ENCODE results near the gene CNGA4.
"Not testable (repeated sequence)": the region's sequence is repeated elsewhere in the genome, so short reads cannot be mapped to it uniquely, and the experiment has no call there.

The CNGA4 gene

DNA sequence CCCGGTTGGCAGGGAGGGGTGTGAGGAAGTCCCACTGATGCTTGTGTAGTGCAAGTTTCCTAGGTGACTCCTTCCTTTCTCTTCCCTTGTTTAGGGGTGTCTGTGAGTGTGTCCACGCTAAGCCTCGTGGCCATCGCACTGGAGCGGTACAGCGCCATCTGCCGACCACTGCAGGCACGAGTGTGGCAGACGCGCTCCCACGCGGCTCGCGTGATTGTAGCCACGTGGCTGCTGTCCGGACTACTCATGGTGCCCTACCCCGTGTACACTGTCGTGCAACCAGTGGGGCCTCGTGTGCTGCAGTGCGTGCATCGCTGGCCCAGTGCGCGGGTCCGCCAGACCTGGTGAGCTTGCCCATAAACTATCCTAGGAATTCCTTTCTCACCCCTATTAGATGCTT, 31.1 kb downstream of the CNGA4 start:
- DNase-seq = peak; percentile 7

DNA sequence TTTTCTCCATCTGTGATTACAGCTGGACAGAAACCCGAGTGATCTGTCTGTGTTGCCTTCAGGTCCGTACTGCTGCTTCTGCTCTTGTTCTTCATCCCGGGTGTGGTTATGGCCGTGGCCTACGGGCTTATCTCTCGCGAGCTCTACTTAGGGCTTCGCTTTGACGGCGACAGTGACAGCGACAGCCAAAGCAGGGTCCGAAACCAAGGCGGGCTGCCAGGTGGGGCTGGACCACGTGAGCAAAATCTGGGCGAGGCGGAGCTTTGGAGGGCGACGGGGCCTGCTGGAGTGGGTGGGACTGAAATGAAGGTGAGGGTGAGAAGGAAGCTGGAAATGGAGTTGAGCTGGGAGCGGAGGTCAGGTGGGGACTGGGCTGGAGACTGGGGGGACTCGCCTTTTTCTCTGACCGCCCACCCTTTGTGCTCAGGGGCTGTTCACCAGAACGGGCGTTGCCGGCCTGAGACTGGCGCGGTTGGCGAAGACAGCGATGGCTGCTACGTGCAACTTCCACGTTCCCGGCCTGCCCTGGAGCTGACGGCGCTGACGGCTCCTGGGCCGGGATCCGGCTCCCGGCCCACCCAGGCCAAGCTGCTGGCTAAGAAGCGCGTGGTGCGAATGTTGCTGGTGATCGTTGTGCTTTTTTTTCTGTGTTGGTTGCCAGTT, 31.8 kb downstream of the CNGA4 start:
- DNase-seq = no peak

DNA sequence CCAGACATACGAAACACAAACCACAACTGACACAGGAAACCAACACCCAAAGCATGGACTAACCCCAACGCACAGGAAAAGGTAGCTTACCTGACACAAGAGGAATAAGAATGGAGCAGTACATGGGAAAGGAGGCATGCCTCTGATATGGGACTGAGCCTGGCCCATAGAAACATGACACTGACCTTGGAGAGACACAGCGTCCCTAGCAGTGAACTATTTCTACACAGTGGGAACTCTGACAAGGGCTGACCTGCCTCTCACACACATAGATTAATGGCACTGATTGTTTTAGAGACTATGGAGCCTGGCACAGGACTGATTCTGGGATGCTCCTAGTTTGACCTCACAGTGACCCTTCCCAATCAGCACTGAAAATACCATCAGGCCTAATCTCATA, 32.7 kb downstream of the CNGA4 start:
- no peak for DNase-seq

DNA sequence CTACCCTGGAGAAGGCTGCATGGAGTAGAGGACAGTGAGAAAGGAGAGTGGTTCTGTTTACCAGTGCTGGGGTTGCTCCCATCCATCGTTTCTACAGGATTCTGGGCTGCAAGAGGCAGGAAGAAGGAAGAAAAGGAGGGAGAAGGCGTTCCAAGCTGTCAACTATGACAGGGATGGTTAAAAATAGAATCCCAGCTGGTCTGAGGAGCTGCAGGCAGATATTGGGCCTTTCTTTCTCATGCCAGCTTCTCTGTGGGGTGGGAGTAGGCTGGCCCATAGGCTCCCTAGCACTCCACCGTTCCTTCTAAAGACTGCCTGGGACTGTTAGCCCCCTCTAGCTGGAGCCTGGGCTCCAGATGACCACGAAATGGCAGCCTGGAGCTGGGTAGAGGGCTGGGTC, 34.3 kb downstream of the CNGA4 start:
- no peak for DNase-seq

DNA sequence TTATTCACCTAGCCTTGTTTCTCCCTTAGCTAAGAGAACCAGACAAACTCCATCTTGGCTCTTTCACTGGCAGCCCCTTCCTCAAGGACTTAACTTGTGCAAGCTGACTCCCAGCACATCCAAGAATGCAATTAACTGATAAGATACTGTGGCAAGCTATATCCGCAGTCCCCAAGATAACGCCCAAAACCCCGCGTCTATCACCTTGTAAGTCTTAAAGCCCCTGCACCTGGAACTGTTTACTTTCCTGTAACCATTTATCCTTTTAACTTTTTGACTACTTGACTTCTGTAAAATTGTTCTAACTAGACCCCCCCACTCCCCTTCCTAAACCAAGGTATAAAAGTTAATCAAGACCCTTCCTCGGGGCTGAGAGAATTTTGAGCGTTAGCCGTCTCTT, 41.9 kb downstream of the CNGA4 start:
- not testable (repeated sequence) for DNase-seq

DNA sequence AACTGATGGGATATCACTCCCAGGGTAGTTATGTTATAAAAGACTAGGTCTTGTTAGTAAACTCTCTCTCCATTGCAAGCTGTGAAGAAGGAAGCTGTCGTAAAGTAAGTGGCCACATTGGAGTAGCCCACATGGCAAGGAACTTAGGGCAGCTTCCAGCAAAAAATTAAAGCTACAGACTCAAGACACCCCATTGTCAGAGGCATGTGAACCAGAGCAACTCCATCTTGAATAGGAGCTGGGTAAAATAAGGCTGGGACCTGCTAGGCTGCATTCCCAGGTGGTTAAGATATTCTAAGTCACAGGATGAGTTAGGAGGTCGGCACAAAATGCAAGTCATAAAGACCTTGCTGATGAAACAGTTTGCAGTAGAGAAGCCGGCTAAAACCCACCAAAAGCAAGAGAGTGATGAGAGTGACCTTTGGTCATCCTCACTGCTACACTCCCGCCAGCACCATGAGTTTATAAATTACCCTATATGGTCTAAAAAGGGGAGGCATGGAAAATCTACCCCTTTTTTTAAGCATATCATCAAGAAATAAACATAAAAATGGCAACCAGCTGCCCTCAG, 44.6 kb downstream of the CNGA4 start:
- DNase-seq = no peak

DNA sequence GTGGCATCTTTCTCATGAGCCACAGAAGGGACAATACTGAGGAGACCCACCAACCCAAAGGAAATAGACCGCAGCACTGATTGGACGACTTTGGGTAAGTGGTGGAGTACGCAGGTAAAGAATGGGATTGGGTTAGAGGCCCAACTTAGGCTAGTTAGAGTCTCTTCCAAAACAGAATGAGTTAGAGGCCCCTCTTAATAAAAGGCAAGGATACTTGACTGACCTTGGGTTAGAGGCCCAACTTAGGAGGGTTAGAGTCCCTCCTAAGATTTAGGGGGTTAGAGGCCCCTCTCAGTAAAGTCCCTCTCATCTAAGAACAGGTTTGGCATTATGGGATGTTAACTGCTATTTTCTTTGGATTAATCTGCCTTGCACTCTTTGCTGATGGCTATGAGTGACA, 45.4 kb downstream of the CNGA4 start:
- DNase-seq = no peak

DNA sequence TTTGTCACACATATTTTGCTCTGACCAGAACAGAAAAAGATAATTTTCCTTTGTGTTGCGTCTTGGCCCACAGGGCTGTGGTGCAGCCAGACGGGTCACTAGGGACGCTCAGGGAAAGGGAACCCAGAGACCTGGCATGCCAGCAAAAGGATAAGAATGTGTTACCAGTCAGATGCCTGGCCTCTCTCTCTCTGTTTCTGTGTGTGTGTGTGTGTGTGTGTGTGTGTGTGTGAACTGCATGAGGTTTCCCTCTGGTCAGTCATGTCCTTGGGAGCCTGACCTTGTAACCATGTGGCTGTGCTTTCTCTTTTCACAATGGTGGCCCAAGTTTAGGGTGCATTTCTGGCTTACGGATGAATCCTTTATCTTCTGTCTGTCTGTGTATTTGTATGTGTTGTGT, 46.1 kb downstream of the CNGA4 start:
- no peak for DNase-seq

Data from activated CD4-positive, alpha-beta T cell treated with anti-CD3 and anti-CD28 coated beads, Interleukin-2, Interleukin-6, amounts not matched to agents 100 ng/mL and 50 ng/mL, durations not matched to agents 16 hours and 8 hours (primary cell).